ENCODE measurements around the gene NLN.

Gene NLN

GRCh38 chr5:65796269-65796668 is 74.3 kb downstream of the NLN start:
- H3K4me3 ChIP-seq = no peak overlapping the region
- no peak for DNase-seq (ENCODE audit: low spot score)
- no peak overlapping the region for H3K27ac ChIP-seq
- TF ChIP-seq, protein P1, sequence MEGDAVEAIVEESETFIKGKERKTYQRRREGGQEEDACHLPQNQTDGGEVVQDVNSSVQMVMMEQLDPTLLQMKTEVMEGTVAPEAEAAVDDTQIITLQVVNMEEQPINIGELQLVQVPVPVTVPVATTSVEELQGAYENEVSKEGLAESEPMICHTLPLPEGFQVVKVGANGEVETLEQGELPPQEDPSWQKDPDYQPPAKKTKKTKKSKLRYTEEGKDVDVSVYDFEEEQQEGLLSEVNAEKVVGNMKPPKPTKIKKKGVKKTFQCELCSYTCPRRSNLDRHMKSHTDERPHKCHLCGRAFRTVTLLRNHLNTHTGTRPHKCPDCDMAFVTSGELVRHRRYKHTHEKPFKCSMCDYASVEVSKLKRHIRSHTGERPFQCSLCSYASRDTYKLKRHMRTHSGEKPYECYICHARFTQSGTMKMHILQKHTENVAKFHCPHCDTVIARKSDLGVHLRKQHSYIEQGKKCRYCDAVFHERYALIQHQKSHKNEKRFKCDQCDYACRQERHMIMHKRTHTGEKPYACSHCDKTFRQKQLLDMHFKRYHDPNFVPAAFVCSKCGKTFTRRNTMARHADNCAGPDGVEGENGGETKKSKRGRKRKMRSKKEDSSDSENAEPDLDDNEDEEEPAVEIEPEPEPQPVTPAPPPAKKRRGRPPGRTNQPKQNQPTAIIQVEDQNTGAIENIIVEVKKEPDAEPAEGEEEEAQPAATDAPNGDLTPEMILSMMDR (IDR thresholded peaks at IDR 0.05) = no peak

GRCh38 chr5:65796751-65797316 is 74.8 kb downstream of the NLN start:
- TF ChIP-seq, protein P1 (IDR thresholded peaks at IDR 0.05) = no peak
- H3K27ac ChIP-seq = no peak overlapping the region
- DNase-seq (ENCODE audit: low spot score) = no peak
- H3K4me3 ChIP-seq = no peak overlapping the region

GRCh38 chr5:65797481-65797880 is 75.5 kb downstream of the NLN start:
- no peak for DNase-seq (ENCODE audit: low spot score)
- TF ChIP-seq, protein P1 (IDR thresholded peaks at IDR 0.05) = no peak
- no peak overlapping the region for H3K4me3 ChIP-seq
- H3K27ac ChIP-seq = no peak overlapping the region

DNA sequence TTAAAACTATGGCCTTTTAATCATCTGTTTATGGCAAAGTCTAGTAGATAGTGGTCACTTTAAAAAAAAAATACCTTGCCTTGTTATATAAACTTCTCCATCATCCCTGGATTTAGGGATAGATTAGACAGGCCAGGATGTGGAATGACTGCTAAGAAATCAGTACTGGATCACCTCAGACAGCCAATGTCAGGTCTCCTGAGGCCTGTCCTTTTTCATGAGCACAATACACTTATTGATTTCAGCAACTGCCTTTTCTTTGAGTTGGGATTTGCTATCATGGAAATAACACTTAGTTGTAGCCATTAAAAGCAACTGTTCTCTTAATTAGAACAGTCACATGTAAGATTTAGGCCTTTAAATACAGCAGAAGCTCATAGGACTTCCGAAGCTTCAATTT is 77.9 kb downstream of the NLN start:
- no peak for DNase-seq (ENCODE audit: low spot score)
- H3K4me3 ChIP-seq = no peak overlapping the region
- no peak overlapping the region for H3K27ac ChIP-seq
- TF ChIP-seq, protein P1 (IDR thresholded peaks at IDR 0.05) = no peak

GRCh38 chr5:65800775-65801174 is 78.8 kb downstream of the NLN start:
- no peak overlapping the region for H3K27ac ChIP-seq
- TF ChIP-seq, protein P1 (IDR thresholded peaks at IDR 0.05) = no peak
- DNase-seq (ENCODE audit: low spot score) = no peak
- H3K4me3 ChIP-seq = no peak overlapping the region

- Histone ChIP-seq H3K27ac (no peak overlapping the region), H3K4me3 (no peak overlapping the region)
- no peak for DNase-seq (ENCODE audit: low spot score)
- TF ChIP-seq, protein P1 (IDR thresholded peaks at IDR 0.05) = no peak
Observed at GRCh38 chr5:65801352-65801783, 79.4 kb downstream of the NLN start.

DNA sequence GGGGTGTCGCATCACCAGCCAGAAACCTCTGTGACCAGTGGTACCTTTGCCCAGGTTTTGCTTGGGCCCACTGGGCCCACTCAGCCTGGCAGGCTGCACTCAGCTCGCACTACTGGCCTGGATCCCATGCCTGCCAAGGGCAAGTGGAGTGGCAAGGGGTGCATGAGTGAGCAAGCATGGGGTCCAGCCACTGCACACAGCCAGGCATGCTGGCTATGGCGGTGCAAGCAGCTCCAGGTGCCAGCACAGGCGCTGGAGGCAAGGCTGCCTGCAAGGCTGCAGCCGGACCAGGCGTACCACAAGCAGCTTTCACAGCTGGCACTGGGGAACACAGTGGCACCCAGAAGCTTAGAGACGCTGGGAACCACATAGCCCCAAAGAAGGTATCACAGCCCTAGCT is 80.1 kb downstream of the NLN start:
- TF ChIP-seq, protein P1 (IDR thresholded peaks at IDR 0.05) = no peak
- H3K4me3 ChIP-seq = no peak overlapping the region
- no peak overlapping the region for H3K27ac ChIP-seq
- no peak for DNase-seq (ENCODE audit: low spot score)

Data from coronary artery (tissue), 2 donors.